ENCODE data around the gene KCNQ1. TPM values are rescaled to one million over a fixed set of nuclear protein-coding genes. Genes with fewer than 3 reads are reported as not detected.
A peak's percentile ranks its signal among the peaks of the same experiment; 100 is the strongest.

Gene KCNQ1
- total RNA-seq, 4 donors from 2014 or later: 0.81 to 2.2 (median 1.6) TPM

GRCh38 chr11:2806351-2807024 lies 361.7 kb downstream of the KCNQ1 start:
- intact Hi-C loops (cut with DNase I; ENCODE audit: low total_unique reads): no loop called here
- WGBS, 2 donors: 60 to 77% methylated on average over 11 to 24 of the region's 24 CpGs
- peak in 1 of 2 donors; percentile 77 for DNase-seq (ENCODE audit: low spot score in 2 of 2)

GRCh38 chr11:2807025-2807681 lies 362.3 kb downstream of the KCNQ1 start:
- 26 to 35% methylated on average over 38 to 39 of the region's 39 CpGs for WGBS, 2 donors
- H3K4me3 ChIP-seq (ENCODE audit: low read depth, poor library complexity, severe bottlenecking): no peak overlapping the region
- peak in 1 of 2 donors; percentile 91 for DNase-seq (ENCODE audit: low spot score in 2 of 2)
- intact Hi-C loops (cut with DNase I; ENCODE audit: low total_unique reads): no loop called here
- no peak for TF ChIP-seq CTCF (IDR thresholded peaks at IDR 0.05)

More at GRCh38 chr11:2806351-2807024, 361.7 kb downstream of the KCNQ1 start:
- no peak overlapping the region for H3K4me3 ChIP-seq (ENCODE audit: low read depth, poor library complexity, severe bottlenecking)
- no peak for TF ChIP-seq POLR2A (IDR thresholded peaks at IDR 0.05)
- TF ChIP-seq CTCF (IDR thresholded peaks at IDR 0.05): no peak

- peak in 1 of 2 donors; percentile 82 for DNase-seq (ENCODE audit: low spot score in 2 of 2)
- no peak overlapping the region for H3K4me3 ChIP-seq (ENCODE audit: low read depth, poor library complexity, severe bottlenecking)
- WGBS, 2 donors: 64 to 77% methylated on average over 9 to 10 of the region's 11 CpGs
- TF ChIP-seq POLR2A (IDR thresholded peaks at IDR 0.05): no peak
- TF ChIP-seq CTCF (IDR thresholded peaks at IDR 0.05): no peak
- intact Hi-C loops (cut with DNase I; ENCODE audit: low total_unique reads): no loop called here
These were observed 363.0 kb downstream of the KCNQ1 start for GRCh38 chr11:2807801-2808241.

- WGBS, 2 donors: 76 to 78% methylated on average over 15 of the region's 15 CpGs
- TF ChIP-seq POLR2A (IDR thresholded peaks at IDR 0.05): no peak
- TF ChIP-seq CTCF (IDR thresholded peaks at IDR 0.05): no peak
- DNase-seq (ENCODE audit: low spot score in 2 of 2): peak in 1 of 2 donors; percentile 63
- intact Hi-C loops (cut with DNase I; ENCODE audit: low total_unique reads): no loop called here
- H3K4me3 ChIP-seq (ENCODE audit: low read depth, poor library complexity, severe bottlenecking): no peak overlapping the region
These were observed 364.3 kb downstream of the KCNQ1 start for GRCh38 chr11:2808850-2809846.

DNA sequence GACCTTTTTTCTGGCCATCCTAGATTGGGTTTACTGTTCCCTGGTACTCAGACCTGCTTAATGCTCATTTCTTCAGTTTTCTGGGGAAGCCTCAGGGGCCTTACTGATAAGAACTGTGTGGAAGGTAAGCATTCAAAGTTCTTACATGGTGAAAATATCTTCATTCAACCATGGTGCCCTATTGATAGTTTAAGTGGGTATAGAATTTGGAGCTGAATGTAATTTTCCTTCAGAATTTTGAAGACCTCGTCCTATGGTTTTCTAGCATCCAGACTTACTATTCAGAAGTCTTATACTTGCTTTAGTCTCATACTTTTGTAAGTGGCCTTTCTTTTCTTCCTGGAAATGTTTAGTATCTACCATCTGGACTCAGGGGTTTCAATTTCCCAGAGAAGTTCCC lies 365.0 kb downstream of the KCNQ1 start:
- TF ChIP-seq POLR2A (IDR thresholded peaks at IDR 0.05) (no peak), CTCF (IDR thresholded peaks at IDR 0.05) (no peak)
- H3K4me3 ChIP-seq (ENCODE audit: low read depth, poor library complexity, severe bottlenecking): no peak overlapping the region
- intact Hi-C loops (cut with DNase I; ENCODE audit: low total_unique reads): no loop called here
- no peak for DNase-seq (ENCODE audit: low spot score in 2 of 2)
- 85 to 96% methylated on average over 1 of the region's 1 CpG for WGBS, 2 donors

All from lower leg skin (tissue), 4 donors.